Mesothelial cell of epicardium (in vitro differentiated cells): ENCODE results near the gene SYT1. TPM values are rescaled to one million over a fixed set of nuclear protein-coding genes. Genes with fewer than 3 reads are reported as not detected.

ENCODE experiments used
- DNase-seq, 2 experiments: peaks; one replicate each; pipeline ENCODE4 v3.0.0; 2021; ENCODE audit warnings: low spot score in 2 of 2; ENCODE audit not compliant: unreplicated experiment in 2 of 2
- H3K27ac Mint-ChIP-seq: 2 replicates; pipeline ENCODE4 v1.8.0; 2021; ENCODE audit warnings: mixed read lengths
- H3K27me3 Mint-ChIP-seq: 2 replicates; pipeline ENCODE4 v1.8.0; 2021; ENCODE audit warnings: low read depth, mixed read lengths
- H3K36me3 Mint-ChIP-seq: 2 replicates; pipeline ENCODE4 v1.8.0; 2021; ENCODE audit warnings: mixed read lengths
- H3K4me1 Mint-ChIP-seq: 2 replicates; pipeline ENCODE4 v1.8.0; 2021; ENCODE audit warnings: mixed read lengths
- H3K4me3 Mint-ChIP-seq: 2 replicates; pipeline ENCODE4 v1.8.0; 2021; ENCODE audit warnings: mild to moderate bottlenecking, moderate library complexity, mixed read lengths
- H3K9me3 Mint-ChIP-seq: 2 replicates; pipeline ENCODE4 v1.8.0; 2021; ENCODE audit warnings: mixed read lengths
- total RNA-seq: library from RNA; stranded (reverse); gene quantifications from 3 replicates; pipeline ENCODE4 v1.2.1, GENCODE V29; 2021
- TF ChIP-seq, protein P1 (sequence below): fragments of 200-600 bp; sonication (generic); IDR thresholded peaks from one replicate; pipeline ENCODE4 v1.5.0; 2021; ENCODE audit warnings: antibody characterized with exemption; ENCODE audit not compliant: unreplicated experiment

SYT1 gene
- total RNA-seq, 1 donor from 2014 or later = 13.6 TPM

DNA sequence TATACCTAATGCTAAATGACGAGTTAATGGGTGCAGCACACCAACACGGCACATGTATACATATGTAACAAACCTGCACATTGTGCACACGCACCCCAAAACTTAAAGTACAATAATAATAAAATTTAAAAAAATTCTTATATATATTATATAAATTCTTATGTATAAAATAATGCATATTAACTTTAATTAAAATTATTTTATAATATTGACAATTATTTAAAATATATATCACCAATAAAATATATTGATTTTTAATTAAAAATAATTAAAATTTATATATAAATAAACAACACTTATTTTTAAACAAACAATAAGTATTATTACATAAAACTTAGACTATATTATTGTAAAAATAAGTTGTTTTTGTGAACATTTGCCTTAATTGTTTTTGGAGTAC is 188.8 kb downstream of the SYT1 start:
- DNase-seq = no peak
- no peak overlapping the region for H3K27ac Mint-ChIP-seq
- H3K4me3 Mint-ChIP-seq = no peak overlapping the region
- no peaks in the 10 kb centered on the region for H3K9me3 Mint-ChIP-seq
- H3K27me3 Mint-ChIP-seq = no peaks in the 10 kb centered on the region
- H3K36me3 Mint-ChIP-seq = peaks cover 3% of the 10 kb centered on the region
- H3K4me1 Mint-ChIP-seq = peaks cover 5% of the 10 kb centered on the region
- TF ChIP-seq, protein P1, sequence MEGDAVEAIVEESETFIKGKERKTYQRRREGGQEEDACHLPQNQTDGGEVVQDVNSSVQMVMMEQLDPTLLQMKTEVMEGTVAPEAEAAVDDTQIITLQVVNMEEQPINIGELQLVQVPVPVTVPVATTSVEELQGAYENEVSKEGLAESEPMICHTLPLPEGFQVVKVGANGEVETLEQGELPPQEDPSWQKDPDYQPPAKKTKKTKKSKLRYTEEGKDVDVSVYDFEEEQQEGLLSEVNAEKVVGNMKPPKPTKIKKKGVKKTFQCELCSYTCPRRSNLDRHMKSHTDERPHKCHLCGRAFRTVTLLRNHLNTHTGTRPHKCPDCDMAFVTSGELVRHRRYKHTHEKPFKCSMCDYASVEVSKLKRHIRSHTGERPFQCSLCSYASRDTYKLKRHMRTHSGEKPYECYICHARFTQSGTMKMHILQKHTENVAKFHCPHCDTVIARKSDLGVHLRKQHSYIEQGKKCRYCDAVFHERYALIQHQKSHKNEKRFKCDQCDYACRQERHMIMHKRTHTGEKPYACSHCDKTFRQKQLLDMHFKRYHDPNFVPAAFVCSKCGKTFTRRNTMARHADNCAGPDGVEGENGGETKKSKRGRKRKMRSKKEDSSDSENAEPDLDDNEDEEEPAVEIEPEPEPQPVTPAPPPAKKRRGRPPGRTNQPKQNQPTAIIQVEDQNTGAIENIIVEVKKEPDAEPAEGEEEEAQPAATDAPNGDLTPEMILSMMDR = no peak

DNA sequence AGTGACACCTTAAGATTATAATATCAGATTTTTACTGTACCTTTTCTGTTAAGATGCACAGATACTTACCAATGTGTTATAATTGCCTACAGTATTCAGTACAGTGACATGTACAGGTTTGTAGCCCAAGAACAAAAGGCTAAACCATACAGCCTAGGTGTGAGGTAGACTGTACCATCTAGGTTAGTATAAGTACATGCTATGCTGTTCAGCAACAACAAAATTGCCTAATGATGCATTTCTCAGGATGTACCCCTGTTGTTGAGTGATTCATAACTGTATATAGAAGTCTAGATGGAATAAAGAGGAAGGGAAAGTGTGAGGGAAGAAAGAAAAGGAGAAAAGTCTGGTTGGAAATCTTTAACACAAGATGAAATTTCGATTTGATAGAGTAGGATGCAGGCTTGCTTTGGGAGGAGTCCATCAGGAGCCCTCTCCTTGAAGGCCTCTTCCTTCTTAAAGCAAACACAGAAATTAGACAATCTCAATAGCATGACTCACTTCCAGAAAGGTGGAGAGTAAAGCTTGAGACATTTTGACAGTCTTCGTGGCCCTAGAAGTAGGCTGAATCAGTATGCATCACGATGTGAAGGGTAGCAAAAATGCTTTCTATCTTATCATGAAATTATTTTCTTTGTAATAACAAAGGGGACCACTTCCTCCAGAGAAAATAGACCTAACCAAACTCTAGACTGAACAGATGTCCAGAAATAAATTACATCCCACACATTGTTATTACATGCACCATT is 191.5 kb downstream of the SYT1 start:
- Mint-ChIP-seq H3K9me3 (no peaks in the 10 kb centered on the region), H3K27ac (no peak overlapping the region), H3K27me3 (no peaks in the 10 kb centered on the region), H3K4me1 (peaks cover 12% of the 10 kb centered on the region), H3K36me3 (peaks cover 3% of the 10 kb centered on the region), H3K4me3 (no peak overlapping the region)
- no peak for DNase-seq
- TF ChIP-seq, protein P1 = no peak

DNA sequence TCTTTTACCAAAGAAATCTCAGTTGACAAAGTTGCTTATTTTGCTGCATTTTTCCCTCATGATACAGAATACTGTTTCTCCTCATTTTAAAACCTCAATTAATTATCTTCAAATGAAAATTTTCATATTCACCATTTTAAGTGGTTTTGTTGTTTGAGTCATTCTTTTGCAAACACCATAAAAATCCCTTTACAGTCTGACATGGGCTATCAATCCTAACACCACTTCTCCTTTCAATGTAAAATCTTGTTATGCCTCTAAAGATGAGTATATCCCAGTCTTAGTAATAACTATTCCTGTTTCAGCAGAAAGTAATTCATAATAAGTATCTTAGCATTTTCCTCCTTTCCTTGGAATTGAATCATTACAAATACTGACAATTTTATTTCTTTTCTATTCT is 192.2 kb downstream of the SYT1 start:
- no peak for DNase-seq
- TF ChIP-seq, protein P1 = no peak
- Mint-ChIP-seq H3K4me1 (peaks cover 15% of the 10 kb centered on the region), H3K36me3 (peaks cover 3% of the 10 kb centered on the region), H3K4me3 (no peak overlapping the region), H3K9me3 (no peaks in the 10 kb centered on the region), H3K27ac (no peak overlapping the region), H3K27me3 (no peaks in the 10 kb centered on the region)

DNA sequence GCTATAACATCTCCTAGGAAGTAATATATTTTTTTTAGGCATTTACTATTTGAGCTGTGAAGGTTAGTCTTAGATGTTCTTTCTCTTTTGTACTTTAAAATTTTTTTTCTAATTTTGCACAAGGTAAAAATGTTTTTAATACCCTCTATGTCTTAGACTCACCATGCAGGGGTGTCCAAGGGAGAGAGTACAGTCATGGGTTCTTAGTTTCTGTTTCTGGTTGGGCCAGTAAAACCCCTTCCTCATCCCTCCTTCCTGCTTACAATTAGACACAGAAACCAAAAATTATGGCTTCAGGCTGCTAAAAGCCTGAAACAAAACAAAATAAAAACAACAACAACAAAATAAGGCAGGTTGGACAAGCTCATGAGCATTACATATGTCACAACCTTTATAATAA is 193.0 kb downstream of the SYT1 start:
- Mint-ChIP-seq H3K27ac (no peak overlapping the region), H3K4me1 (peaks cover 19% of the 10 kb centered on the region), H3K36me3 (peaks cover 3% of the 10 kb centered on the region), H3K4me3 (no peak overlapping the region), H3K27me3 (no peaks in the 10 kb centered on the region), H3K9me3 (no peaks in the 10 kb centered on the region)
- DNase-seq = no peak
- TF ChIP-seq, protein P1 = no peak

DNA sequence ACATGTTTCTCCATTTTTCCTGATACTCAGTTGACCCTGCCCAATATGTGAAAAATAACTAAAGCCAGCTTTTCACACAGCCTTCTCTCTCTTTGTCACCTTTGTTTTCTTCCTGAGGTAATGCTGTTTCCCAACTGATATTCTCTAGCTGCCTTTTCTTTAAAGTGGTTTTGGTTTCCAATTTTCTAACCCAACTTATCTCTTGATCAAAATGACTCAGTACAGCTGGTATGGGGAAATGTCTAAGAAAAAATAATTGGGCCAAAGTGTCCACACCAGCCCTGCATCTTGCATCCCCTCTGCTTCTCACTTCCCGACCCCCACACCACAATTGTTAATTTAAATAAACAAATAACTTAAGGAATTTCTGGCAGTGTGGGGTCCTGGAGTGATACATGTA is 193.8 kb downstream of the SYT1 start:
- peaks cover 24% of the 10 kb centered on the region for H3K4me1 Mint-ChIP-seq
- H3K9me3 Mint-ChIP-seq = no peaks in the 10 kb centered on the region
- peaks cover 3% of the 10 kb centered on the region for H3K36me3 Mint-ChIP-seq
- TF ChIP-seq, protein P1 = no peak
- H3K4me3 Mint-ChIP-seq = no peak overlapping the region
- H3K27ac Mint-ChIP-seq = peak overlapping the region; percentile 85
- no peak for DNase-seq
- no peaks in the 10 kb centered on the region for H3K27me3 Mint-ChIP-seq
